Measurements from ENCODE around the gene EVC. TPM values are rescaled to one million over a fixed set of nuclear protein-coding genes. Genes with fewer than 3 reads are reported as not detected.

EVC gene
- total RNA-seq, 1 experiment from 2014 or later, result 9.1 TPM

DNA sequence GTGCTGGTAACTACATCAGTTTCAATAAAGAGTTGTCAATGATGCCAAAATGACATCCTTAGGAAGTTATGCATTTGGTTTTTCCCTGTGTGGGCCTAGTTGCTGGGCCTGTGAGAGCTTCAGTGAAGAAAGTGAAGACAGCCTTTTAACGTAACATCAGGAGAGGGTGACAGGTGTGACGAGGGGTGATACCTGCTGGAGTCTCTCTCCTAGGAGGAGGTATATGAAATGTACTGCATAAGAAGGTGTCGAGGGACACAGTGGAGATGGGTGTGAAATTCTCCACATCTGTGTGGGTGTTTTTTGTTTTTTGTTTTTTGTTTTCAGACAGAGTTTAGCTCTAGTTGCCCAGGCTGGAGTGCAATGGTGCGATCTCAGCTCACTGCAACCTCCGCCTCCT is 49.2 kb downstream of the EVC start:
- in situ Hi-C loops (cut with HindIII; ENCODE audit: low pct_unique_long_range_greater_than_20kb, low sequenced_read_pairs), result no loop called here
- no peak for DNase-seq (ENCODE audit: low read depth, low spot score)

DNA sequence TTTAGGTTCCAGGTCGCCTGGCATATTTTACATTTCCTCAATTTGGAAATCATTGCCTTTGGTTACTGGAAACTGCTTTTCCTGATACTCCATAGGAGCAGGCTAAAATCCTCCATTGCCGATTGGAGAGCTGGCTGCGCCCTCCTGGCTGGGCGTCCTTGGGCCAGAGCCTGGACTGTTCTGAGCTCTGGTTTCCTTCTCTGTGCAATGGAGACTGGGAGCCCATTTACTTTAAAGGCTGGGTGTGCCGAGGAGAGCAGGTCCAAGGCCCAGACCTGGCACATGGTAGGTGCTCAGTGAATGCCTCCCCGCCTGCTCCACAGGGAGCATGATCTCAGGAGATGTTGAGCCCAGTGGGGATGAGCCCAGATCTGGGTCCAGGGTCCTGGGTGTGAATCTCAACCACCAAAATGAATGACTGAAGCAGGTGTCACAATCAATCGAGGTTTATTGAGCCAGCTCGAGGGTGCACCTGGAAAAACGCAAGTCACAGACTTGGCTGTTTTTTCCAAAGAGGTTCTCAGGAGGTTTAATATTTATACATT is 50.0 kb downstream of the EVC start:
- no peak for DNase-seq (ENCODE audit: low read depth, low spot score)
- in situ Hi-C loops (cut with HindIII; ENCODE audit: low pct_unique_long_range_greater_than_20kb, low sequenced_read_pairs), result no loop called here

DNA sequence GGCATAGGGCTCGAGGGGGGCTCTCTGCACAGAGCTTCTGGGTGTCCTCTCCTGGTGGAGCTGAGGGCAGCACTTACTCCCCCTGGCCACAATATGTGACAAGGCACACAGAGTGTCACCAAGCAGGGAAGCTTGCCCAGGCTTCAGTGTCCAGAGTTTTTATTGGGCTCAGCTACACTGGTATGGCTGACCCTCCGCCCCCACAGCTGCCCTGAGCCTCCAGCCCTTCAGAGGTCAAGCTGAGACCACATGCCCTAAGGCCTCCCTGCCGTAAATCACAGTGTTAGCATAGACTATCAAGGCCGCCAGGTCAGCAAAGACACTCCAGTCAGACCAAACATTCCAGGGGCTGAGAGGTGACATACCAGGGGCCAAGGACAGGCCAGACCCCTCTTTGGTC is 59.0 kb downstream of the EVC start:
- in situ Hi-C loops (cut with HindIII; ENCODE audit: low pct_unique_long_range_greater_than_20kb, low sequenced_read_pairs), result no loop called here

DNA sequence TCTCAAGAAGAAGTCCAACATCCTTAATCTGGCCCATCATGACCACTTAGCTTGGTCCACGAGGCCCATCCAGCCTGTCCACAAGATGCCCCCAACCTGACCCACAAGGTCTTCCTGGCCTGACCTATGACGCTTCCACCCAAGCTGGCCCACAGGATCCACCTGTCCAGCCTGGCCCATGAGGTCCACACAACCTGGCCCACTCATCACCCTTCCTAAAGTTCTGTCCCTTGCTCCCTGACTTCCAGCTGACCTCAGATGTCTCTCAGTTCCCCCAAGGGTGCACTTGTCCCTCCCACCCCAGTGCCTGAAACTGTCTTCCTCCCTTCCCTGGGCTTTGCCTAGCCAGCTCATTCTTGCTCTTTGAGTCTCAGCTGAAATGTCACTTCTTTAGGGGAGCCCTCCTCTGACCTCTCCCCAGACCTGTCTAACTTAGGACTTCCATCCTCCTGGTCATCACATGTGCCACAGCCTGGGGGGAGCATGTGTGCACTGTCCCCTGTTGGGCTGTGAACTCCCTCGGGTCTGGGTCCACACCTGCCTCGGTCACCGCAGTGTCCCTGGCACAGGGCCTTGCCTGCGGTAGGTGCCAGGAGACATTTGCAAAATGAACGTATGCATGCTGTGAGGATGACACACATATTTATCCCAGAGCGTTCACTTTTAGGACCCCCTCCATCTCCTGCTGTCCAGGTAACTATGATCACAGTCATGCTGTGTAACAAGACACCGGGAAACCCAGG is 61.7 kb downstream of the EVC start:
- in situ Hi-C loops (cut with HindIII; ENCODE audit: low pct_unique_long_range_greater_than_20kb, low sequenced_read_pairs), result no loop called here
- no peak for DNase-seq (ENCODE audit: low read depth, low spot score)

More for the DNA sequence above, 59.0 kb downstream of the EVC start:
- no peak for DNase-seq (ENCODE audit: low read depth, low spot score)

DNA sequence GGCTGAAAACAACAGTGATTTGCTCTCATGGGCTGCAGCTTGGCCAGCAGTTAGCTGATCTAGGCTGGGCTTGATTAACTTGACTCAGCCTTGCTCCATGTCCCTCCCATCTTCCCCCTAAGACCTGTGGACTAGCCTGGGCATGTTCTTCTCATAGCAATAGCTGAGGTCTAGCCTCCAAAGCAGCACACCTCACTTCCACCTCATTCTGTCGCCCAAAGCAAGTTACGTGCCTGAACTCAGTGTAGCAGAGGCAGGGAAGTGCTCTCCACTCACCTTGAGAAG is 62.2 kb downstream of the EVC start:
- no peak for DNase-seq (ENCODE audit: low read depth, low spot score)
- in situ Hi-C loops (cut with HindIII; ENCODE audit: low pct_unique_long_range_greater_than_20kb, low sequenced_read_pairs), result no loop called here

DNA sequence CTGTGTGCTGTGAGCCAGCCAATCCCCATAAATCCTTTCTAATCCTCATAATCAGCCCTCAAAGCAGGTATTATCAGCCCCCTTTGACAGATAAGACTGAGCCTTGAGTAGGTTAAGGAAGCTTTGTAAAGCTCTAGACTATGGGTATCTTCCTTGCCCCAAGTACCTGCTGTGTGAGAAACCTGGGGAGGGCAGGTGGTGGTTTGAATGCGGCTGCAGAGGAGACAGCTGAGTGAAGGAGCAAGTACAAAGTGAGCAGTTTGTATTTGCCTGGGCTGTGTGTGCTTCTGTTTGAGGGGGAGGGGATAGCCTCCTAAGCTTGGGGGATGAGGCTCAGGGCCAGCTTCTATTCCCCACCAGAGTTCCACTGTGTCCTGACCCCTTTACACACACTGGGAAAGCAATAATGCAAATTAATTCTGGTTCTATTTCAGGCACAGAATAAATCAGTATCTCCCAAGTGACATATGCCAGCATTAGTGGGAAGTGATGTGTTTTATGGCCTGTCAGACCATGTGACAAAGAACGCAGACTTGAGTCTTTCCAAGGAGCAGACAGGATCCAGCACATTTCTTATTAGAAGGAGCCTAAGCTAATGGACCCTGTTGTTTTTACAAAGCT is 63.5 kb downstream of the EVC start:
- in situ Hi-C loops (cut with HindIII; ENCODE audit: low pct_unique_long_range_greater_than_20kb, low sequenced_read_pairs), result no loop called here

DNA sequence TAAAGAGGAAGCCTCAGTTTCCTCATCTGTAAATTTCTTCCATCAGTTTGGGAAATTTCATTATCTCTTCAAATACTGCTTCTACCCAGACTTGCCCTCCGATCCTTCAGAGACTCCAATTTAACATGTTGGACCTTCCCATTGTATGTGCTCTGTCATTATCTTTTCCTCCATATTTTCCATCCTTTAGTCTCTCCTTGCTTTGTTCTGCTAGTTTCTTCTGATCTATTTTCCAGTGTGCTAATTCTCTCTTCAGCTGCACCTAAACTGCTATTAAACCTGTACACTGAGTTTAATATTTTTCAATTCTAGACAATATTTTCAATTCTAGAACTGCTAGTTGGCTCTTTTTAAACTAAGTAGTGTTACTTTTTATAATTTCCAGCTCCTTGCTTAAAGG is 65.5 kb downstream of the EVC start:
- in situ Hi-C loops (cut with HindIII; ENCODE audit: low pct_unique_long_range_greater_than_20kb, low sequenced_read_pairs), result no loop called here

More for the DNA sequence above, 63.5 kb downstream of the EVC start:
- DNase-seq (ENCODE audit: low read depth, low spot score), result no peak

DNA sequence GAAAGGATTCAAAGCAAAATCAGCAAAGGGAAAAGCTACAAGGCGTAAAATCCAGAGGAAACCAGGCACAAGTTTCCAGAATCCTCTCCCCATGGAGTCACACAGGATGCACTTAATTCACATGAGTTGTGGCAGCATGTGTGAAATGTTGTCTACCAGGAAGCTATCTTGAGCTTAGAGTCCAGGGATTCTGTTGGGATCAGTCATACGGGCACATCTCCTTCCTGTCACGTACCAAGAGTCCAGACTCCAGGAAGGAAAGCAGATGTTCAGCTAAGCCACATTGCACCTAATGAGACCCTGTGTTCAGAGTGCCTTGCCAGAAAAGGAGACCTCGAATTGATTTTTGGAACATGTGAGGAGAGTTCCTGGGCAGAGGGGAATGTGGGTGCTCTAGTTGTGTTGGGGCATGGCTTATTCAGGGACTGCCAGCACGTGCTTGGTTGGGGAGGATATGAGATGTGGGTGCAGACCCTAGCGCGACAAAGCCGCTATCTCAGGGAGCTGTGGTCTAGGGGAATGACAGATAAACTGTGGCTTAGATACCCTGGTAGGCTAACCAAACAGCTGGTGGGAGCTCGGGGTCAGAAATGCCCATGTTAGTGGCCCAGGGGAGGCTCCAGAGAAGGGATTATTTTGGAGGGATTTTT is 70.0 kb downstream of the EVC start:
- in situ Hi-C loops (cut with HindIII; ENCODE audit: low pct_unique_long_range_greater_than_20kb, low sequenced_read_pairs), result no loop called here
- DNase-seq (ENCODE audit: low read depth, low spot score), result no peak

More for the DNA sequence above, 65.5 kb downstream of the EVC start:
- no peak for DNase-seq (ENCODE audit: low read depth, low spot score)

DNA sequence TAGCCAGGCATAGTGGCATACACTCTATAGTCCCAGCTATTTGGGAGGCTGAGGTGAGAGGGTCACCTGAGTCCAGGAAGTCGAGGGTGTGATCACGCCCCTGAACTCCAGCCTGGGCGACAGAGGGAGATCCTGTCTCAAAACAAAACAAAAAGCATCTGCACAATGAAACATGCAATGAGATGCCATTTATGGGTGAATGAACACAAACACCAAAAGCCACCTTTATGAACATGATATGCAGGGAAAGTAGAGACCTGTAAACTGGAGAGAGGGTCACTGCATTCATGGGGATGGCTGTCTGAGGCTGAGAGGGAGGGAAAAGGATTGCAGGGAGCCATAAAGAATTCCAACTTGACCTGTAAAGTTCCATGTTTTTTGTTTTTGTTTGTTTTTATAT is 70.7 kb downstream of the EVC start:
- in situ Hi-C loops (cut with HindIII; ENCODE audit: low pct_unique_long_range_greater_than_20kb, low sequenced_read_pairs), result no loop called here

DNA sequence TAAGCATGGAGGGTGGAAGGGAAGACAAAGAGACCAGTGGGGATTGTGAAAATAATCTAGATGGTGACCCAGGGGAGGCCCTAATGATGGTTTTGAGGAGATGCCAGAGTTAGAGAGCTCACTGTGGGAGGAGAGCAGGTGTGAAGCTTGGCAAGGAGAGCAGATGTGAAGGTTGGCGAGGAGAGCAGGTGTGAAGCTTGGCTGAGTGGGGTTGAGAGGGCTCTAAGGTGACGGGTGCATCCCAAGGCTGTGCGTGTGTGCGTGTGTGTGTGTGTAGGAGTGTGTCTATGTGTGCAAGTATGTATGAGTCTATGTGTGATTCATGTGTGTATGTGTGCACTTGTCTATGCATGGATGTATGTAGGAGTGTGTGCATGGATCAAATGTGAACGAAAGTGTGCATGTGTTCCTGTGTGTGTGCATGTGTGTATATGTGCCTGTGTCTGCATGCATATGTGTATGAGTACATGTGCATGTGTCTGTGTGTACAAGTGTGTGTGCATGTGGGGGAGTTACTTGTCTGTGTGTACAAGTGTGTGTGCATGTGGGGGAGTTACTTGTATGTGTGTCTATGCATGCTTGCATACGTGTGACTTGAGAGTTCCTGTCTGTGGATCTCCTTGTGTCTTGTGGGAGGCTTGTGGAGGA is 72.0 kb downstream of the EVC start:
- DNase-seq (ENCODE audit: low read depth, low spot score), result no peak

More for the DNA sequence above, 70.7 kb downstream of the EVC start:
- no peak for DNase-seq (ENCODE audit: low read depth, low spot score)

DNA sequence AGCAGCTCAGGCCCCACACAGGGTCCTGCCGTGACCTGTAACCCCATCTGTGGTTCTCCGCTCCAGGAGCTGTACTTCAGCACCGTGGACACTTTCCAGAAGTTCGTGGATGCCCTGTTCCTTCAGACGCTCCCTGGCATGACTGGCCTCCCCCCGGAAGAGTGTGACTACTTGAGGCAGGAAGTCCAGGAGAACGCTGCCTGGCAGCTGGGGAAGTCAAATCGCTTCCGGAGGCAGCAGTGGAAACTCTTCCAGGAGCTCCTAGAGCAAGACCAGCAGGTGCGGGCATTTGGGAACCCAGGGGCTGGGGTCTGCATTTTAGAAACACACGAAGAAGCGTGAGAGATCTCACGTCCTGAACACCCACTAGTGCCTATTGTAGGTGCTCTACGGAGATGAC is 72.5 kb downstream of the EVC start:
- DNase-seq (ENCODE audit: low read depth, low spot score), result no peak
- in situ Hi-C loops (cut with HindIII; ENCODE audit: low pct_unique_long_range_greater_than_20kb, low sequenced_read_pairs), result no loop called here

More for the DNA sequence above, 72.0 kb downstream of the EVC start:
- in situ Hi-C loops (cut with HindIII; ENCODE audit: low pct_unique_long_range_greater_than_20kb, low sequenced_read_pairs), result no loop called here

DNA sequence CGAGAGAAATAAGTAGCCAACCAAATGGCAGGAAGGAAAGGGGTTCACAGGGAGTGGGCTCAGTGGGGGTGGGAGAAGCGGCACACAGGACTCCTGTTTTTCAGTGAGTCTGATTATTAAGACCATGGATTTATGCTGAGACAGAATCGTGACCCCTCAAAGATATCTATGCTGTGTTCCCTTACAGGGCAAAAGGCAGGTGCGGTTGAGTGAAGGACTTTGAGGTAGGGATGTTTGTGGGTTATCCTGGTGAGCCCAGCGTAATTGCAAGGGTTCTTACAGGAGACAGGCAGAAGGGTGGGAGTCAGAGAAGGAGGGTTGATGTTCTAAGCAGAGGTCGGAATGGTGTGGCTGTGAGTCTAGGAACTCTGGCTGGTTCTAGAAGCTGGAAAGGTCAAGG is 73.0 kb downstream of the EVC start:
- in situ Hi-C loops (cut with HindIII; ENCODE audit: low pct_unique_long_range_greater_than_20kb, low sequenced_read_pairs), result no loop called here
- DNase-seq (ENCODE audit: low read depth, low spot score), result no peak

DNA sequence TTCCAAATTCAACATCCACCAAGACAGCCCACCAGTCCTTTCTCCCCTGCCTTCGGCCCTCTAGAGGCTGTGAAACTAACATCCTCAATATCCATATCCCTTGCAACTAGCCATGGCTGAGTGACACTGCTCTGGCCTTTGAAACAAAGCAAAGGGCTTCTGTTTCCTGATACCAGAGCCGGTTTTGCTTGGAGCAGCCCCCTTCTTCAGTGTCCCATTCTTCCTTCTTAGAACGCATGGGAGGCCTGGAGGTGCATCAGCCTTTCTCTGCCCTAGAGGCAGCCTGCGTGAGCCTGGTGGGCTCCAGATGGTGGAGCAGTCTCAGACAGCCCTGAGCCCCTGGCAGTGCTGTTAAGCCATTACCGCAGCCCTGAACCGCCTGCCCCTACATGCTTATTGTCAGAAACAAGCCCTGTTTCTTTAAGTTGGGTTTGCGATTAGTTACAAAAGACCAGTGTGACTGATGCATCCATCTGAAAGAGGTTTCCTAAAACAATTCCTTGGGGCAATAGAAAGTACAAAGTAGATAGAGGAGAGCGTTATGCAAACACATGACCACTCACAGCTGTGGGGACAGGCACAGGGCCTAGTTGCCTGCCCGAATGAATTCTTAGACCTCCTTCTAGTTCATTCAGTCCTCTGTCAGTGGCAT is 74.1 kb downstream of the EVC start:
- DNase-seq (ENCODE audit: low read depth, low spot score), result no peak
- in situ Hi-C loops (cut with HindIII; ENCODE audit: low pct_unique_long_range_greater_than_20kb, low sequenced_read_pairs), result no loop called here

DNA sequence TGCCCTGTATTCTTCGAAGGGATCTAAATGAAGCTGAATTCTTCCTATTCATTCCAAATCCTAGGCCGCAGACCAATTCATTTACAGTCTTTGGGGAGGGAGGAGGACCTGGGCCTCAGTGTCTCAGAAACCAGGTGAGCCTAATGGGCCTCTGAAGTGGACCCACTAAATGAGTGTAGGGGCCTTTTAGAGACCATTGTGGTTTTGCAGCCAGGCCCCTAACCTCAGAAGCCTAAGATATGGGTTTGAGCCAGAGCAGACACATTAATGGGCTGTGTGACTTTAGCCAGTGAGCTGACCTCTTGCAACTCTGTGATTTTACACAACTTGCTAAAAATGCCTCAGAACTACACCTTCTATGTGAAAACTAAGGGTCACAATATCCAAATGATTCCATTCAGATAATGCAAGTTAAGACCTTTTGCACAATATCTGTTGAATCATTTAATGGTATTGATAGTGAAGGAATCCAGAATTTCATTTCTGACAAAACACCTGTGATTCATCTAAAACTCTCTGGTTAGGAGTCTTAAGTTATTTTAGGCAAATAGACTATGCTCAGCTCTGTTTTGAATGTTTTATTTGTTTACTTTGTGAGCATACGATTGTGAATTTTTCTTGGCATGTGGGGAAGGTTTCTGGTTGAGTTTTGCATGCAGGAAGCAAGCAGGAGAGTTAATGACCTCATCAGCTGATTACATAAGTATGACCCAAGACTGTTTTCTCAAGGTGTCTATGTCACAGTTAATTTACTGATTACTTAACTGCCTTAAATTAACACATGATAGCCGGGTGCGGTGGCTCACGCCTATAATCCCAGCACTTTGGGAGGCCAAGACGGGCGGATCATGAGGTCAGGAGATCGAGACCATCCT is 75.0 kb downstream of the EVC start:
- in situ Hi-C loops (cut with HindIII; ENCODE audit: low pct_unique_long_range_greater_than_20kb, low sequenced_read_pairs), result no loop called here

DNA sequence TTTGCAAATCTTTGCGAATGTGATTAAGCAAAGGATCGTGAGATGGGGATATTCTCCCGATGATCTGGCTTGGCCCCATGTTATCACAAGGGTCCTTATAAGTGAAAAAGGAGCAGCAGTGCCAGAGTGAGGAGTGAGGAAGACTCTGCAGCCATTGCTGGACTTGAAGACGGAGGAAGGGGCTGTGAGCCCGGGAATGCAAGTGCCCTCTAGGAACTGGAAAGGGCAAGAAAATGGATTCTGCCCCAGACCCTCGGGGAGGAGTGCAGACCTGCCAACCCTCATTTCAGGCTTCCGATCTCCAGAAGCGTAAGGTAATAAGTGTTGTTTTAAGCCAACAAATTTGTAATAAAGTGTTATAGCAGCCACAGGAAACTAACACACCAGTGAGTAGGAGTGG is 76.3 kb downstream of the EVC start:
- in situ Hi-C loops (cut with HindIII; ENCODE audit: low pct_unique_long_range_greater_than_20kb, low sequenced_read_pairs), result no loop called here

More for the DNA sequence above, 75.0 kb downstream of the EVC start:
- no peak for DNase-seq (ENCODE audit: low read depth, low spot score)

DNA sequence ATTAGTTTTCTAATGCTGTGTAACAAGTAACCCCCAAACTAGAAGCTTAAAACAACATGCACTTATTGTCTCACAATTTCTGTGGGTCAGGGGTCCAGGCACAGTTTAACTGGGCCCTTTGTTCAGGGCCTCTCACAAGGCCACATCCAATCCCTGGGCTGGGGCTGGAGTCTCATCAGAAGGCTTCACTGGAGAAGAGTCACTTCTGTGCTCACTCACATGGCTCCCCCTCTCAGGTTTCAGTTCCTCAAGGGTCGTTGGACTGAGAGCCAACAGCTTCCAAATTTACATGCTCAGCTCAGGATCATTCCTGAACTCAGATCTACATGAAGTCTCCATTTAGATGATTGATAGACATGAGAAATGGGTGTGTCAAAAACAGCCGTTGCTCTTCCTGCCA is 77.1 kb downstream of the EVC start:
- no peak for DNase-seq (ENCODE audit: low read depth, low spot score)
- in situ Hi-C loops (cut with HindIII; ENCODE audit: low pct_unique_long_range_greater_than_20kb, low sequenced_read_pairs), result no loop called here

More for the DNA sequence above, 76.3 kb downstream of the EVC start:
- DNase-seq (ENCODE audit: low read depth, low spot score), result no peak

DNA sequence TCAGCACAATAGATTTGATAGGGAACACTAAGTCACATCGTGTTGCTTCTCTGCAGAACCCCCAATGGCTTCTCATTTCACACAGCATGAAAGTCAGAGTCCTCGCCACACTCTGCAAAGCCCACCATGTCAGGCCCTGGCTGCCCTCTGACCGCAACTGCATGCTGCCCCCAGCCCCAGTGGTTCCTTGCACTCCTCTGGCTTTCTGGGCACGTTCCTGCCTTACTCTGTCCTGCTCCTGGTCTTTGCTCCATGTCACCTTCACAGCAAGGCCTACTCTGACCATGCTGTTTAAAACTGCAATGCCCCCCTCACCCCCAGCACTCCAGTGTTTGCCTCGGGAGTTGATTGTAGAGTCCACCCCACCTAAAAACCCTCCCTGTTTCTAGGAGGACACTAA is 78.1 kb downstream of the EVC start:
- DNase-seq (ENCODE audit: low read depth, low spot score), result no peak
- in situ Hi-C loops (cut with HindIII; ENCODE audit: low pct_unique_long_range_greater_than_20kb, low sequenced_read_pairs), result no loop called here

All from SK-MEL-5 (cell line).